Measurements from ENCODE around the gene VTN. TPM values are rescaled to one million over a fixed set of nuclear protein-coding genes. Genes with fewer than 3 reads are reported as not detected.

The VTN gene
- total and polyA plus RNA-seq, 2 donors (not counting 1 experiment from before 2014, with no cell fraction given): 0.34 to 0.36 TPM

DNA sequence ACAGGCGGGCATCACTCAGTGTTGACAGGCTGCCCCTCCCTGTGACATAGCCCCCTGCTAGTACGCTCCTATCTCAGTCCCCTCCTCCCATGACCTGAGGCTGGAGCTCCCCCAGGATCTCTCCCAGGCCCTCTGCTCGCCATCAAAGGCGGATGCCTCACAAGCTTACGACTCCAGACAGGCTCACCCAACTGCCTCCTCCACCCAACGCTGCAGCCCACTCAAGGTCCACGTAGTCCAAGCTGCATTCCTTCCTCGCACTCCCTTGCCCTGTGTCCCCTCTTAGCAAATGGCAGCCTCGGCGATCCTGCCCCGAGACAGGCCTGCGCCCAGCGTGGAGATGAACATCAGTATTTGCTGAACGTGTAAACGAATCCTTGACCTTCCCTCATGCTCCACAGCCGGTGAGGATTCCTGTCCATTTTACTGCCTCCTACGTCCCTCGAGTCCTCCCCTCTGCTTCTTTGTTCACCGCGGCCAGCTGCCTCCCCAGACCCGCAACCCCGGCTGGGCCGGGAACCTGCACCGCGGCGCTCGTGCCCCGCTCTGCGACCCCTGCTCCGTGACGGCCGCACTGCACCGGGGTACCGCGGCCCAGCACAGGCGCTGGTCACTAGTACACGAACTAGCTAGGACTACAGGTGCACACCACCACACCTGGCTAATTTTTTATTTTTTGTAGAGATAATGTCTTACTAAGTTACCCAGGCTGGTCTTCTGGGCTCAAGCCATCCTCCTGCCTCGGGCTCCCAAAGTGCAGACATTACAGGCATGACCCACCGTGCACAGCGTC is 51.9 kb downstream of the VTN start:
- WGBS (ENCODE audit: insufficient coverage): 24% methylated on average over 29 of the region's 40 CpGs
- Histone ChIP-seq H3K4me1 (ENCODE audit: control insufficient read depth in 2 of 2, insufficient read depth in 2 of 2, low read length in 2 of 2) (peaks cover 13 to 22% of the 10 kb centered on the region in 2 donors), H3K27ac (ENCODE audit: low read length in 2 of 2) (no peak overlapping the region), H3K79me2 (ENCODE audit: control insufficient read depth, insufficient read depth, low read length) (no peaks in the 10 kb centered on the region), H3K4me3 (ENCODE audit: control extremely low read depth in 1 of 5, extremely low read depth in 1 of 5, insufficient read depth in 1 of 5, low read depth in 2 of 5, low read length in 4 of 5) (peak overlapping the region; percentile 49 to 83 (median 67)), H3K9ac (ENCODE audit: low read length) (peak overlapping the region; percentile 78), H3K4me2 (replicated peaks; ENCODE audit: low read depth, low read length, poor library complexity, severe bottlenecking) (peak overlapping the region; percentile 88), H3K36me3 (replicated peaks in 1 of 2; ENCODE audit: control extremely low read depth in 1 of 2, control insufficient read depth in 1 of 2, extremely low read depth in 1 of 2, insufficient read depth in 2 of 2, low read length in 1 of 2) (no peaks in the 10 kb centered on the region), H3K9me3 (ENCODE audit: control extremely low read depth in 1 of 3, control insufficient read depth in 2 of 3, insufficient read depth in 1 of 3, low read length in 2 of 3) (no peaks in the 10 kb centered on the region), H3K27me3 (replicated peaks in 1 of 4; ENCODE audit: control extremely low read depth in 1 of 4, control insufficient read depth in 3 of 4, insufficient read depth in 4 of 4, low read length in 3 of 4) (no peaks in the 10 kb centered on the region), H4K20me1 (ENCODE audit: control insufficient read depth, insufficient read depth, low read length, poor library complexity, severe bottlenecking) (no peaks in the 10 kb centered on the region), H2AFZ (ENCODE audit: insufficient read depth, low read depth, low read length, poor library complexity, severe bottlenecking) (peak overlapping the region; percentile 83)
- Mint-ChIP-seq H3K4me1 (peaks cover 22% of the 10 kb centered on the region), H3K27me3 (no peaks in the 10 kb centered on the region), H3K27ac (no peak overlapping the region), H3K9me3 (ENCODE audit: insufficient read depth) (no peaks in the 10 kb centered on the region), H3K4me3 (peak overlapping the region; percentile 88)
- CTCF ChIA-PET: interaction anchor here (2.1 kb wide), 2 partner anchors 17 to 99 kb away, joined by 7 to 10 read pairs; partner anchors contain the start of genes IFT20 and TNFAIP1
- POLR2A ChIA-PET: interaction anchor here (2.1 kb wide), 1 partner anchor 17 kb away, joined by 6 read pairs; the partner anchor contains the start of genes IFT20 and TNFAIP1
- ATAC-seq (ENCODE audit: low read depth) (no peak), DNase-seq (peak; percentile 33)
- TF ChIP-seq EZH2 (IDR thresholded peaks at IDR 0.05; ENCODE audit: borderline replicate concordance, insufficient read depth, low read depth, low read length, poor library complexity, severe bottlenecking): no peak
- TF ChIP-seq, protein P1, sequence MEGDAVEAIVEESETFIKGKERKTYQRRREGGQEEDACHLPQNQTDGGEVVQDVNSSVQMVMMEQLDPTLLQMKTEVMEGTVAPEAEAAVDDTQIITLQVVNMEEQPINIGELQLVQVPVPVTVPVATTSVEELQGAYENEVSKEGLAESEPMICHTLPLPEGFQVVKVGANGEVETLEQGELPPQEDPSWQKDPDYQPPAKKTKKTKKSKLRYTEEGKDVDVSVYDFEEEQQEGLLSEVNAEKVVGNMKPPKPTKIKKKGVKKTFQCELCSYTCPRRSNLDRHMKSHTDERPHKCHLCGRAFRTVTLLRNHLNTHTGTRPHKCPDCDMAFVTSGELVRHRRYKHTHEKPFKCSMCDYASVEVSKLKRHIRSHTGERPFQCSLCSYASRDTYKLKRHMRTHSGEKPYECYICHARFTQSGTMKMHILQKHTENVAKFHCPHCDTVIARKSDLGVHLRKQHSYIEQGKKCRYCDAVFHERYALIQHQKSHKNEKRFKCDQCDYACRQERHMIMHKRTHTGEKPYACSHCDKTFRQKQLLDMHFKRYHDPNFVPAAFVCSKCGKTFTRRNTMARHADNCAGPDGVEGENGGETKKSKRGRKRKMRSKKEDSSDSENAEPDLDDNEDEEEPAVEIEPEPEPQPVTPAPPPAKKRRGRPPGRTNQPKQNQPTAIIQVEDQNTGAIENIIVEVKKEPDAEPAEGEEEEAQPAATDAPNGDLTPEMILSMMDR (IDR thresholded peaks at IDR 0.05): no peak
- intact Hi-C loops (cut with micrococcal nuclease): loop anchor here (2.0 to 5.0 kb wide), 2 partner anchors 36 to 277 kb away; no protein-coding TSS in a partner anchor

Other genes with a start within 250 kb of the VTN start
- 5.4 and 6.4 TPM in 2 replicates for gene TMEM97, start 51.1 kb downstream of the VTN start, total RNA-seq
- 1.6 and 1.7 TPM in 2 replicates for gene TMEM97, start 51.1 kb downstream of the VTN start, polyA plus RNA-seq
- 33.5 and 35.9 TPM in 2 replicates for gene IFT20, start 34.8 kb downstream of the VTN start, total RNA-seq
- 52.6 and 89.6 TPM in 2 replicates for gene IFT20, start 34.8 kb downstream of the VTN start, polyA plus RNA-seq
- 19.0 and 20.4 TPM in 2 replicates for gene TNFAIP1, start 34.5 kb downstream of the VTN start, total RNA-seq
- gene TNFAIP1, start 34.5 kb downstream of the VTN start, polyA plus RNA-seq: 10.7 and 11.7 TPM in 2 replicates
- 29.7 and 35.7 TPM in 2 replicates for gene POLDIP2, start 12.8 kb downstream of the VTN start, total RNA-seq
- gene POLDIP2, start 12.8 kb downstream of the VTN start, polyA plus RNA-seq: 23.9 and 30.2 TPM in 2 replicates
- not detected in 2 replicates for gene SEBOX, start 5.1 kb downstream of the VTN start, total RNA-seq
- gene SEBOX, start 5.1 kb downstream of the VTN start, polyA plus RNA-seq: not detected in 2 replicates
- 28.0 and 32.8 TPM in 2 replicates for gene SARM1, start 1.4 kb upstream of the VTN start, total RNA-seq
- 15.3 and 22.5 TPM in 2 replicates for gene SARM1, start 1.4 kb upstream of the VTN start, polyA plus RNA-seq
- 4.3 and 5.0 TPM in 2 replicates for gene SLC46A1, start 35.9 kb upstream of the VTN start, total RNA-seq
- 0.97 and 2.5 TPM in 2 replicates for gene SLC46A1, start 35.9 kb upstream of the VTN start, polyA plus RNA-seq
- gene SLC13A2, start 103.3 kb upstream of the VTN start, total RNA-seq: not detected in 2 replicates
- gene SLC13A2, start 103.3 kb upstream of the VTN start, polyA plus RNA-seq: not detected in 2 replicates
- not detected in 2 replicates for gene FOXN1, start 136.0 kb upstream of the VTN start, total RNA-seq
- not detected in 2 replicates for gene FOXN1, start 136.0 kb upstream of the VTN start, polyA plus RNA-seq
- gene UNC119, start 182.3 kb upstream of the VTN start, total RNA-seq: 75.3 and 84.2 TPM in 2 replicates
- gene UNC119, start 182.3 kb upstream of the VTN start, polyA plus RNA-seq: 174 and 180 TPM in 2 replicates
- 52.3 and 55.1 TPM in 2 replicates for gene PIGS, start 201.2 kb upstream of the VTN start, total RNA-seq
- 44.1 and 54.5 TPM in 2 replicates for gene PIGS, start 201.2 kb upstream of the VTN start, polyA plus RNA-seq
- gene ALDOC, start 206.6 kb upstream of the VTN start, total RNA-seq: 16.7 and 20.7 TPM in 2 replicates
- gene ALDOC, start 206.6 kb upstream of the VTN start, polyA plus RNA-seq: 26.6 and 27.6 TPM in 2 replicates
- 8.0 and 10.1 TPM in 2 replicates for gene SPAG5, start 228.7 kb upstream of the VTN start, total RNA-seq
- 4.7 and 6.6 TPM in 2 replicates for gene SPAG5, start 228.7 kb upstream of the VTN start, polyA plus RNA-seq
- 30.4 and 31.9 TPM in 2 replicates for gene RSKR, start 243.9 kb upstream of the VTN start, total RNA-seq
- gene RSKR, start 243.9 kb upstream of the VTN start, polyA plus RNA-seq: 20.3 and 21.5 TPM in 2 replicates